Measurements from ENCODE around the gene JAK1.

JAK1 gene

DNA sequence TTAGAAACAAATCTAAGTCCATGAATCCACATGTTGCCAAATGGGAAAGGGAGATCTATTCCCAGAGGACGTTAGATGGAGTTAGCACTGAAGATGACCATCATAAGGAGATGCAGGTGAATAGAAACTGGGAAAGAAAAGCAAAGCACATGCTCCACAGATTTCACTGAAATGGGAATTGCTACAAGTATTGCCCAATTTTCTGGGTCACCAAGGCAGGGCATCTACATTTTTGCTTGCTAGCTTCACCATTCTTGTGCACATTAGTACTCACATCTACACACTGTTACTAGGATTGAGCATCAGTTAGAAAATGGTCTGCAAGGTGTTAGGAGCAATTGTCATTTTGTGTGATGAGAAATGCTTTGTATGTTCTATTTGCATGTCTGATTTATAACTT, 99.1 kb downstream of the JAK1 start:
- H3K4me2 ChIP-seq (ENCODE audit: low read length, poor library complexity, severe bottlenecking): no peak overlapping the region
- no peak overlapping the region for H2BK120ac ChIP-seq (ENCODE audit: low read depth, low read length)
- no peaks in the 10 kb centered on the region for H3K9me3 ChIP-seq (ENCODE audit: control insufficient read depth, low read length)
- no peak overlapping the region for H3K4ac ChIP-seq (ENCODE audit: low read depth in 1 of 2, low read length in 2 of 2)
- H3K27me3 ChIP-seq (ENCODE audit: control insufficient read depth in 1 of 2, insufficient read depth in 1 of 2, low read length in 2 of 2): no peaks in the 10 kb centered on the region
- H3K18ac ChIP-seq (ENCODE audit: low read depth in 1 of 2, low read length in 2 of 2): no peak overlapping the region
- no peak overlapping the region for H4K91ac ChIP-seq (ENCODE audit: low read length)
- H3K23ac ChIP-seq (ENCODE audit: low read length in 2 of 2): no peak overlapping the region
- no peak overlapping the region for H2BK5ac ChIP-seq (ENCODE audit: low read depth, low read length, poor library complexity, severe bottlenecking)
- no peak overlapping the region for H2BK15ac ChIP-seq (ENCODE audit: low read depth, poor library complexity, severe bottlenecking)
- H4K8ac ChIP-seq (ENCODE audit: low read length): no peak overlapping the region
- peaks cover 26 to 95% of the 10 kb centered on the region in 2 experiments for H3K36me3 ChIP-seq (ENCODE audit: control insufficient read depth in 1 of 2, insufficient read depth in 2 of 2, low read depth in 1 of 2, low read length in 2 of 2)
- H3K27ac ChIP-seq (ENCODE audit: low read length, poor library complexity, severe bottlenecking): no peak overlapping the region
- H2AK5ac ChIP-seq (ENCODE audit: low read length, severe bottlenecking): no peak overlapping the region
- no peak overlapping the region for H2AFZ ChIP-seq (ENCODE audit: low read depth, low read length)
- no peak overlapping the region for H3K14ac ChIP-seq (ENCODE audit: low read length in 2 of 2)
- DNase-seq: no peak
- H3K4me1 ChIP-seq (ENCODE audit: control insufficient read depth, insufficient read depth, low read depth, low read length): no peaks in the 10 kb centered on the region
- 100% methylated on average over 1 of the region's 1 CpG for WGBS
- no peak overlapping the region for H2BK12ac ChIP-seq (ENCODE audit: low read length in 2 of 2)
- no peak overlapping the region for H3K9ac ChIP-seq (ENCODE audit: low read length)
- H3K79me1 ChIP-seq (replicated peaks; ENCODE audit: low read length, poor library complexity, severe bottlenecking): peaks cover 24% of the 10 kb centered on the region
- H3K4me3 ChIP-seq (ENCODE audit: insufficient read depth in 1 of 2, low read depth in 1 of 2, low read length in 2 of 2): no peak overlapping the region

DNA sequence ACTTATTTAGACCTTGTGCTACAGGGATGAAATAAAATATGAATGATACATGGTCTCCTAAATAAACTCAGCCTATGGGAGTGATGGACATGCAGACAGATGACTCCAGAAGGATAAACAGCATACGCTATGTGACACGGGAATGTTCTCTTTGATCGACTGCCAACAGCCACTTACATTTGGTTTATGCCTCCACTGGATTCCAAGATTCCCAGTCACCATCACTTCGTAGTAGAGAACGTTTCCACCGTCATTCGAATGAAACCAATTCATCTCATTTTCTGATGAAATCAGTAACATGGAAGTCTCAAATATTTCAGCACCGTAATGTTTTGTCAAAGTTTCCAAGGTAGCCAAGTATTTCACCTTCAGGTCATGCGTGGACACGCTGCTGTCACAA, 99.7 kb downstream of the JAK1 start:
- Histone ChIP-seq H3K9me3 (ENCODE audit: control insufficient read depth, low read length) (no peaks in the 10 kb centered on the region), H3K36me3 (ENCODE audit: control insufficient read depth in 1 of 2, insufficient read depth in 2 of 2, low read depth in 1 of 2, low read length in 2 of 2) (peaks cover 22 to 95% of the 10 kb centered on the region in 2 experiments), H2BK12ac (ENCODE audit: low read length in 2 of 2) (no peak overlapping the region), H4K91ac (ENCODE audit: low read length) (no peak overlapping the region), H3K9ac (ENCODE audit: low read length) (no peak overlapping the region), H3K18ac (ENCODE audit: low read depth in 1 of 2, low read length in 2 of 2) (no peak overlapping the region), H2BK15ac (ENCODE audit: low read depth, poor library complexity, severe bottlenecking) (no peak overlapping the region), H3K23ac (ENCODE audit: low read length in 2 of 2) (no peak overlapping the region), H3K4me2 (ENCODE audit: low read length, poor library complexity, severe bottlenecking) (no peak overlapping the region), H3K4ac (ENCODE audit: low read depth in 1 of 2, low read length in 2 of 2) (no peak overlapping the region), H2AFZ (ENCODE audit: low read depth, low read length) (no peak overlapping the region), H4K8ac (ENCODE audit: low read length) (no peak overlapping the region), H3K79me1 (replicated peaks; ENCODE audit: low read length, poor library complexity, severe bottlenecking) (peaks cover 22% of the 10 kb centered on the region), H2AK5ac (ENCODE audit: low read length, severe bottlenecking) (no peak overlapping the region), H3K27me3 (ENCODE audit: control insufficient read depth in 1 of 2, insufficient read depth in 1 of 2, low read length in 2 of 2) (no peaks in the 10 kb centered on the region), H2BK5ac (ENCODE audit: low read depth, low read length, poor library complexity, severe bottlenecking) (no peak overlapping the region), H3K4me1 (ENCODE audit: control insufficient read depth, insufficient read depth, low read depth, low read length) (peaks cover 1% of the 10 kb centered on the region), H3K14ac (ENCODE audit: low read length in 2 of 2) (no peak overlapping the region), H2BK120ac (ENCODE audit: low read depth, low read length) (no peak overlapping the region), H3K4me3 (ENCODE audit: insufficient read depth in 1 of 2, low read depth in 1 of 2, low read length in 2 of 2) (no peak overlapping the region), H3K27ac (ENCODE audit: low read length, poor library complexity, severe bottlenecking) (no peak overlapping the region)
- DNase-seq: no peak
- 96% methylated on average over 10 of the region's 10 CpGs for WGBS

DNA sequence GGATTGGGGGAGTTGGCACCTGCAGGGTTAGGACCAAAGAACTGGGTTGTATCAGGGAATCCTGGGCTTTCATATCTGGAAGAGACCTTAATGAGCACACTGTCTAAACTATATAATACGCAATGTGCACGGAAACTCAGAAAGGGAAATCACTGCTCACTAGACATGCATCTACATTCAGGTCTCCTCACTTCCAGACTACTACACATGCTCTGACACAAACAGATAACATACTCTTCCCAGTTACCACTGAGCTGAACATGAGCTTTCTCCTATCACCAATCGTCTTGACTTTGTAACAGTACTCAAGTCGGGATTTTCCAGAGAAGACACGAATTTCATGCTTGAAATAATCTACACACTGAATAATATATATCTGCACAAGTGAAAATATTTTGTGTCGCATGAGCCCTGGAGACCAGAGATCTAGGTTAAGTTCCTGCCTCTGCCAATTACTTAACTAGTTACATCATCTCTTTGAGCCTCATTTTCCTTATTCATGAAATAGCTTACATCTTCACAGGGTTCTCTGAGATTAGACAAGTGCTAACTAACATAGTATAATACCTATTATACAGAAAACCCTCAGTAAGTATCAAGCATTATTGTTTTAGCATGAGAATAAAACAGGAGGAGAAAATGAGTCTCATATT, 101.1 kb downstream of the JAK1 start:
- Histone ChIP-seq H3K9me3 (ENCODE audit: control insufficient read depth, low read length) (no peaks in the 10 kb centered on the region), H3K4me2 (ENCODE audit: low read length, poor library complexity, severe bottlenecking) (no peak overlapping the region), H3K23ac (ENCODE audit: low read length in 2 of 2) (no peak overlapping the region), H3K18ac (ENCODE audit: low read depth in 1 of 2, low read length in 2 of 2) (no peak overlapping the region), H2BK120ac (ENCODE audit: low read depth, low read length) (no peak overlapping the region), H2BK12ac (ENCODE audit: low read length in 2 of 2) (no peak overlapping the region), H2AFZ (ENCODE audit: low read depth, low read length) (no peak overlapping the region), H3K4ac (ENCODE audit: low read depth in 1 of 2, low read length in 2 of 2) (no peak overlapping the region), H2AK5ac (ENCODE audit: low read length, severe bottlenecking) (no peak overlapping the region), H4K8ac (ENCODE audit: low read length) (no peak overlapping the region), H3K79me1 (replicated peaks; ENCODE audit: low read length, poor library complexity, severe bottlenecking) (peaks cover 15% of the 10 kb centered on the region), H3K36me3 (ENCODE audit: control insufficient read depth in 1 of 2, insufficient read depth in 2 of 2, low read depth in 1 of 2, low read length in 2 of 2) (peaks cover 25 to 90% of the 10 kb centered on the region in 2 experiments), H4K91ac (ENCODE audit: low read length) (no peak overlapping the region), H2BK5ac (ENCODE audit: low read depth, low read length, poor library complexity, severe bottlenecking) (no peak overlapping the region), H3K14ac (ENCODE audit: low read length in 2 of 2) (no peak overlapping the region), H3K27me3 (ENCODE audit: control insufficient read depth in 1 of 2, insufficient read depth in 1 of 2, low read length in 2 of 2) (no peaks in the 10 kb centered on the region), H3K27ac (ENCODE audit: low read length, poor library complexity, severe bottlenecking) (no peak overlapping the region), H3K4me3 (ENCODE audit: insufficient read depth in 1 of 2, low read depth in 1 of 2, low read length in 2 of 2) (no peak overlapping the region), H2BK15ac (ENCODE audit: low read depth, poor library complexity, severe bottlenecking) (no peak overlapping the region), H3K9ac (ENCODE audit: low read length) (no peak overlapping the region), H3K4me1 (ENCODE audit: control insufficient read depth, insufficient read depth, low read depth, low read length) (peaks cover 1% of the 10 kb centered on the region)
- no peak for DNase-seq
- WGBS: 87% methylated on average over 6 of the region's 6 CpGs

DNA sequence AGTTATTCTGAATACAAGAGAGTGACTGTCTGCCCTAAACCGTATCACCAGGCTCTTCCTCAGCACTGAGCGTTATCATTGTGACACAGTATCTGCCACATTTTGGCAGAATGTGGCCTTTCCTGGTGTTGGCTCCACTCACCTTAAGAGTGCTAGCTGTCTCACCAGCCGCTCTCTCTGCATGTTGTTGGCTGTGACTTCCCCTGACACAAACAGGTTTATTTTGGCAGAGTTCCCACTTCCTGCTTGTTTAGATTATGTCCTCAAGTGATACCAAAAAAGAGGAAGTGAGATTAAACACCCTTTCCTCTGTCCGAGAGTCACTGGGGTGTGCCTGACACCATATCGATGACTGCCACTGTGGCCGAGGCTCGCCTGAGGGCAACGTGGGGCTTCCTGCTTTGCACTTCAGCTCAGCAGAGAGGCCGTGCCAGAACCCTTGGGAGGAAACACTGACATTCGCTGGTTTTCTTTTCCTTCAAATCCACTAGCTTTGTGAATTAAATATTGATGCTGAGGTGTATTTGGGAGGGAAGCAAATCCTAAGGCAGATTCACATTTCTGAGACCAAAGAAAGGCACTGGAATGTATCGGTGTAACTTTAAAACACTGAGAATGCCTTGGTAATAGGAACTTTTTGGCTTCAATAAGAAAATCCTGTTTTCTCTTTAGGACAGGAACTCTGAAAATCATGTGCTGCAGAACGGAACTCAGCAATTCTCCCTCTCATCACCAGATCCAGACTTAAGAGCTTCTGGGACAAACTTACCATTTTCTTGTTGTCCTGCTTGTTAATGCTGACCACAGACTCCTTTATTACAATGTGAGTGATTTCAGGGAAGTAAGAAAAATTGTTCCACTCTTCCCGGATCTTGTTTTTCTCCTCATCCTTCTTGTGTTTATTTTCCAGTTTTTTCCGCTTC, 102.1 kb downstream of the JAK1 start:
- Histone ChIP-seq H3K36me3 (ENCODE audit: control insufficient read depth in 1 of 2, insufficient read depth in 2 of 2, low read depth in 1 of 2, low read length in 2 of 2) (peaks cover 28 to 89% of the 10 kb centered on the region in 2 experiments), H3K9ac (ENCODE audit: low read length) (no peak overlapping the region), H4K8ac (ENCODE audit: low read length) (no peak overlapping the region), H3K27ac (ENCODE audit: low read length, poor library complexity, severe bottlenecking) (no peak overlapping the region), H3K14ac (ENCODE audit: low read length in 2 of 2) (no peak overlapping the region), H2BK120ac (ENCODE audit: low read depth, low read length) (no peak overlapping the region), H4K91ac (ENCODE audit: low read length) (no peak overlapping the region), H3K18ac (ENCODE audit: low read depth in 1 of 2, low read length in 2 of 2) (no peak overlapping the region), H3K23ac (ENCODE audit: low read length in 2 of 2) (no peak overlapping the region), H3K4me1 (ENCODE audit: control insufficient read depth, insufficient read depth, low read depth, low read length) (peaks cover 1% of the 10 kb centered on the region), H3K9me3 (ENCODE audit: control insufficient read depth, low read length) (no peaks in the 10 kb centered on the region), H3K4ac (ENCODE audit: low read depth in 1 of 2, low read length in 2 of 2) (no peak overlapping the region), H2BK5ac (ENCODE audit: low read depth, low read length, poor library complexity, severe bottlenecking) (no peak overlapping the region), H3K79me1 (replicated peaks; ENCODE audit: low read length, poor library complexity, severe bottlenecking) (peaks cover 7% of the 10 kb centered on the region), H3K4me2 (ENCODE audit: low read length, poor library complexity, severe bottlenecking) (no peak overlapping the region), H3K4me3 (ENCODE audit: insufficient read depth in 1 of 2, low read depth in 1 of 2, low read length in 2 of 2) (no peak overlapping the region), H2BK15ac (ENCODE audit: low read depth, poor library complexity, severe bottlenecking) (no peak overlapping the region), H2BK12ac (ENCODE audit: low read length in 2 of 2) (no peak overlapping the region), H2AFZ (ENCODE audit: low read depth, low read length) (no peak overlapping the region), H2AK5ac (ENCODE audit: low read length, severe bottlenecking) (no peak overlapping the region), H3K27me3 (ENCODE audit: control insufficient read depth in 1 of 2, insufficient read depth in 1 of 2, low read length in 2 of 2) (no peaks in the 10 kb centered on the region)
- DNase-seq: peak; percentile 16
- 71% methylated on average over 12 of the region's 14 CpGs for WGBS

Measured in mesenchymal stem cell (in vitro differentiated cells and primary cell).